H9 (cell line): ENCODE measurements around the gene ADCY1. TPM values are rescaled to one million over a fixed set of nuclear protein-coding genes. Genes with fewer than 3 reads are reported as not detected.

ENCODE experiments used
- DNase-seq: peaks from one replicate; pipeline ENCODE4 v3.0.0-alpha.2; 2017
- H2AFZ ChIP-seq: one replicate; pipeline ENCODE4 v1.6.1; 2013; ENCODE audit warnings: mild to moderate bottlenecking, low read length, control low read depth, moderate library complexity
- H2AK5ac ChIP-seq: 2 replicates; pipeline ENCODE4 v1.6.1; 2013; ENCODE audit warnings: low read length, control low read depth, mixed read lengths; ENCODE audit not compliant: insufficient read length
- H2BK120ac ChIP-seq: one replicate; pipeline ENCODE4 v1.6.1; 2013; ENCODE audit warnings: low read depth, mild to moderate bottlenecking, low read length, control low read depth, inconsistent platforms; ENCODE audit not compliant: poor library complexity, severe bottlenecking
- H2BK12ac ChIP-seq: 2 replicates; pipeline ENCODE4 v1.6.1; 2013; ENCODE audit warnings: low read length, control low read depth, mixed read lengths, low read depth; ENCODE audit not compliant: insufficient read length
- H2BK15ac ChIP-seq: 2 replicates; pipeline ENCODE4 v1.6.1; 2013; ENCODE audit warnings: low read depth, low read length, control low read depth
- H2BK20ac ChIP-seq: one replicate; pipeline ENCODE4 v1.6.1; 2013; ENCODE audit warnings: low read depth, mild to moderate bottlenecking, low read length, control low read depth, inconsistent platforms; ENCODE audit not compliant: poor library complexity, severe bottlenecking
- H2BK5ac ChIP-seq: 2 replicates; pipeline ENCODE4 v1.6.1; 2013; ENCODE audit warnings: low read length, control low read depth, mixed read lengths; ENCODE audit not compliant: insufficient read length
- H3K14ac ChIP-seq: 2 replicates; pipeline ENCODE4 v1.6.1; 2013; ENCODE audit warnings: low read length, control low read depth; ENCODE audit not compliant: insufficient read depth
- H3K18ac ChIP-seq: 2 replicates; pipeline ENCODE4 v1.6.1; 2013; ENCODE audit warnings: low read depth, mild to moderate bottlenecking, mixed read lengths, low read length, control low read depth; ENCODE audit not compliant: insufficient read length
- H3K23ac ChIP-seq: 2 replicates; pipeline ENCODE4 v1.6.1; 2013; ENCODE audit warnings: low read length, control low read depth, mixed read lengths, low read depth; ENCODE audit not compliant: insufficient read length
- H3K23me2 ChIP-seq: 2 replicates; pipeline ENCODE4 v1.6.1; 2013; ENCODE audit warnings: low read depth, mild to moderate bottlenecking, mixed read lengths, low read length, control low read depth; ENCODE audit not compliant: insufficient read length, poor library complexity, severe bottlenecking
- H3K27ac ChIP-seq: 2 replicates; pipeline ENCODE4 v1.5.1; 2013; ENCODE audit warnings: low read length, control low read depth, mixed read lengths, low read depth; ENCODE audit not compliant: insufficient read length
- H3K27me3 ChIP-seq: 2 replicates; pipeline ENCODE4 v1.6.1; 2013; ENCODE audit warnings: low read length, control low read depth, inconsistent platforms; ENCODE audit not compliant: insufficient read depth
- H3K4ac ChIP-seq: 2 replicates; pipeline ENCODE4 v1.6.1; 2013; ENCODE audit warnings: low read depth, mild to moderate bottlenecking, control low read depth, inconsistent platforms, low read length, moderate library complexity
- H3K4me1 ChIP-seq: 2 replicates; pipeline ENCODE4 v1.6.1; 2013; ENCODE audit warnings: low read length, control low read depth, inconsistent platforms; ENCODE audit not compliant: insufficient read depth
- H3K4me2 ChIP-seq: 2 replicates; pipeline ENCODE4 v1.6.1; 2013; ENCODE audit warnings: low read length, control low read depth, mixed read lengths; ENCODE audit not compliant: insufficient read length, insufficient read depth
- H3K56ac ChIP-seq: 2 replicates; pipeline ENCODE4 v1.6.1; 2013; ENCODE audit warnings: low read depth, mild to moderate bottlenecking, mixed read lengths, low read length, control low read depth; ENCODE audit not compliant: insufficient read length
- H3K79me1 ChIP-seq: 2 replicates; pipeline ENCODE4 v1.6.1; 2013; ENCODE audit warnings: low read depth, mild to moderate bottlenecking, moderate library complexity, low read length, control low read depth, inconsistent platforms; ENCODE audit not compliant: insufficient read depth, poor library complexity, severe bottlenecking
- H3K79me2 ChIP-seq: 2 replicates; pipeline ENCODE4 v1.6.1; 2013; ENCODE audit warnings: low read length, control low read depth, inconsistent platforms; ENCODE audit not compliant: insufficient read depth
- H3K9ac ChIP-seq: 2 replicates; pipeline ENCODE4 v1.6.1; 2013; ENCODE audit warnings: low read length, control low read depth, mixed read lengths; ENCODE audit not compliant: insufficient read length; ENCODE audit errors: extremely low read depth
- H3K9me3 ChIP-seq: one replicate; pipeline ENCODE4 v1.6.1; 2013; ENCODE audit warnings: low read depth, low read length, inconsistent platforms; ENCODE audit not compliant: control insufficient read depth
- H3T11ph ChIP-seq: one replicate; pipeline ENCODE4 v1.6.1; 2013; ENCODE audit warnings: mild to moderate bottlenecking, low read length, control low read depth, inconsistent platforms
- H4K20me1 ChIP-seq: one replicate; pipeline ENCODE4 v1.6.1; 2013; ENCODE audit not compliant: control insufficient read depth, insufficient read length, insufficient read depth
- H4K5ac ChIP-seq: 2 replicates; pipeline ENCODE4 v1.6.1; 2013; ENCODE audit warnings: low read depth, mild to moderate bottlenecking, mixed read lengths, low read length, control low read depth; ENCODE audit not compliant: insufficient read length
- H4K8ac ChIP-seq: replicated peaks from 2 replicates; pipeline ENCODE4 v1.6.1; 2013; ENCODE audit warnings: low read length, control low read depth, mixed read lengths, low read depth; ENCODE audit not compliant: insufficient read length
- H4K91ac ChIP-seq: 2 replicates; pipeline ENCODE4 v1.6.1; 2013; ENCODE audit warnings: low read depth, mild to moderate bottlenecking, moderate library complexity, mixed read lengths, low read length, control low read depth; ENCODE audit not compliant: insufficient read length
- H3K27ac Mint-ChIP-seq, 3 experiments: 2 replicates in 2 of 3; 3 replicates in 1 of 3; pipeline ENCODE4 v1.8.0; 2020 to 2021; ENCODE audit warnings: mixed read lengths in 3 of 3, mild to moderate bottlenecking in 1 of 3, moderate library complexity in 1 of 3
- H3K27me3 Mint-ChIP-seq: 2 replicates; pipeline ENCODE4 v1.8.0; 2021; ENCODE audit warnings: low read depth, mild to moderate bottlenecking, moderate library complexity, mixed read lengths
- H3K36me3 Mint-ChIP-seq, 3 experiments: 2 replicates in 2 of 3; 3 replicates in 1 of 3; pipeline ENCODE4 v1.8.0; 2020 to 2021; ENCODE audit warnings: low read depth in 3 of 3, mixed read lengths in 3 of 3; ENCODE audit not compliant: insufficient read depth in 1 of 3
- H3K4me1 Mint-ChIP-seq, 2 experiments: 2 replicates each; pipeline ENCODE4 v1.8.0; 2020; ENCODE audit warnings: mixed read lengths in 2 of 2
- H3K4me3 Mint-ChIP-seq, 2 experiments: 2 replicates in 1 of 2; 3 replicates in 1 of 2; pipeline ENCODE4 v1.8.0; 2020 to 2021; ENCODE audit warnings: mild to moderate bottlenecking in 2 of 2, mixed read lengths in 2 of 2, moderate library complexity in 1 of 2
- H3K9me3 Mint-ChIP-seq, 2 experiments: 2 replicates in 1 of 2; 3 replicates in 1 of 2; pipeline ENCODE4 v1.8.0; 2020; ENCODE audit warnings: mild to moderate bottlenecking in 2 of 2, mixed read lengths in 2 of 2, moderate library complexity in 1 of 2
- WGBS: extraction: QIAGEN DNeasy Blood & Tissue Kit; methylation state at CpG from one replicate; pipeline ENCODE4 v1.1.7; 2013; ENCODE audit warnings: missing lambda C conversion rate, low lambda C conversion rate, mixed read lengths; ENCODE audit not compliant: insufficient read length; ENCODE audit errors: extremely low coverage; 5-methylcytosine and 5-hydroxymethylcytosine counted together
- total RNA-seq: library from RNA; stranded (reverse); gene quantifications from 2 replicates; pipeline ENCODE4 v1.2.1, GENCODE V29; 2021
- TF ChIP-seq, protein P1 (sequence below): fragments of 200-600 bp; sonication (generic); conservative IDR thresholded peaks from 3 replicates; pipeline ENCODE4 v1.8.0; 2021; ENCODE audit warnings: antibody characterized with exemption, mild to moderate bottlenecking

Gene ADCY1
- total RNA-seq, 1 experiment from 2014 or later: 21.6 TPM

DNA sequence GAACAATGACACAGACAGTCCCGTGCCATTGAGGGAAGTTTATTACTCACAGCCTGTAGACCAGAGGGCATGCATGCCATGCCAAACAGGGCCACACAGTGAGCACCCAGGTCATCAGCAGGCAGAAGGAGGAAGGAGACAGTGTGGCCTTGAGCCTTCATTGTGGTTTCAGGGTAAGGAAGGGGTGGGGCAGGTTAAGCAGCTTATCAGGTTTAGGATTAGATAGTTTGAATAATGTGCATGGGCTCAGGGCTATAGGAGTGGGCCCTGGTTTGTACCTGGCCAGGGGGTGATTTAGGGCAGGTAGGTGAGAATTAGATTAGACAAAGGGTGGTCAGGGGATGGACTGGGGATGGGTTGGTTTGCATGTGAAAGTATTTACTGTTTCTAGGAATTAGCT, 67.9 kb downstream of the ADCY1 start:
- WGBS: no CpG with 5 or more reads among the region's 1 CpG
- no peaks in the 10 kb centered on the region for H3K9me3 ChIP-seq
- peak overlapping the region in 1 of 3 experiments; percentile 74; a peak in 1 of 7 replicates for H3K27ac Mint-ChIP-seq

More for the DNA sequence above, 67.9 kb downstream of the ADCY1 start:
- no peaks in the 10 kb centered on the region for H3K79me1 ChIP-seq
- Mint-ChIP-seq H3K4me1 (peaks cover 8 to 11% of the 10 kb centered on the region in 2 experiments), H3K36me3 (no peaks in the 10 kb centered on the region; a peak in 3 of 7 replicates), H3K4me3 (no peak overlapping the region), H3K9me3 (no peaks in the 10 kb centered on the region), H3K27me3 (no peaks in the 10 kb centered on the region)
- H3T11ph ChIP-seq: no peak overlapping the region
- no peak overlapping the region for H4K91ac ChIP-seq
- H3K14ac ChIP-seq: no peak overlapping the region
- no peak overlapping the region for H2BK12ac ChIP-seq
- H3K4me2 ChIP-seq: no peak overlapping the region
- DNase-seq: no peak
- H3K79me2 ChIP-seq: no peaks in the 10 kb centered on the region
- no peaks in the 10 kb centered on the region for H3K23me2 ChIP-seq
- no peaks in the 10 kb centered on the region for H3K27me3 ChIP-seq
- H3K27ac ChIP-seq: no peak overlapping the region
- H2AK5ac ChIP-seq: no peak overlapping the region
- H3K4me1 ChIP-seq: no peaks in the 10 kb centered on the region
- no peak overlapping the region for H3K9ac ChIP-seq
- H4K8ac ChIP-seq: no peak overlapping the region
- no peak overlapping the region for H2BK20ac ChIP-seq
- no peaks in the 10 kb centered on the region for H4K20me1 ChIP-seq
- no peak overlapping the region for H2BK5ac ChIP-seq
- H3K23ac ChIP-seq: no peak overlapping the region
- no peak overlapping the region for H3K4ac ChIP-seq
- no peak overlapping the region for H3K18ac ChIP-seq
- TF ChIP-seq, protein P1, sequence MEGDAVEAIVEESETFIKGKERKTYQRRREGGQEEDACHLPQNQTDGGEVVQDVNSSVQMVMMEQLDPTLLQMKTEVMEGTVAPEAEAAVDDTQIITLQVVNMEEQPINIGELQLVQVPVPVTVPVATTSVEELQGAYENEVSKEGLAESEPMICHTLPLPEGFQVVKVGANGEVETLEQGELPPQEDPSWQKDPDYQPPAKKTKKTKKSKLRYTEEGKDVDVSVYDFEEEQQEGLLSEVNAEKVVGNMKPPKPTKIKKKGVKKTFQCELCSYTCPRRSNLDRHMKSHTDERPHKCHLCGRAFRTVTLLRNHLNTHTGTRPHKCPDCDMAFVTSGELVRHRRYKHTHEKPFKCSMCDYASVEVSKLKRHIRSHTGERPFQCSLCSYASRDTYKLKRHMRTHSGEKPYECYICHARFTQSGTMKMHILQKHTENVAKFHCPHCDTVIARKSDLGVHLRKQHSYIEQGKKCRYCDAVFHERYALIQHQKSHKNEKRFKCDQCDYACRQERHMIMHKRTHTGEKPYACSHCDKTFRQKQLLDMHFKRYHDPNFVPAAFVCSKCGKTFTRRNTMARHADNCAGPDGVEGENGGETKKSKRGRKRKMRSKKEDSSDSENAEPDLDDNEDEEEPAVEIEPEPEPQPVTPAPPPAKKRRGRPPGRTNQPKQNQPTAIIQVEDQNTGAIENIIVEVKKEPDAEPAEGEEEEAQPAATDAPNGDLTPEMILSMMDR: no peak
- no peak overlapping the region for H2BK15ac ChIP-seq
- H3K56ac ChIP-seq: no peak overlapping the region
- H4K5ac ChIP-seq: no peak overlapping the region
- H2AFZ ChIP-seq: no peak overlapping the region
- no peak overlapping the region for H2BK120ac ChIP-seq
